Lower leg skin (tissue), 4 donors: ENCODE results near the gene RNASEH2A. TPM values are rescaled to one million over a fixed set of nuclear protein-coding genes. Genes with fewer than 3 reads are reported as not detected.

Source experiments
- DNase-seq, 2 donors: peaks; one replicate each; pipeline ENCODE4 v3.0.0-alpha.2; 2019; ENCODE audit warnings: low spot score in 2 of 2
- H3K4me3 ChIP-seq: fragments of 200-600 bp; sonication (generic); 2 replicates; pipeline ENCODE4 v1.5.1; 2017; ENCODE audit warnings: mild to moderate bottlenecking, low read depth; ENCODE audit not compliant: poor library complexity, severe bottlenecking
- POLR2A ChIP-seq, 2 donors: fragments of 450-650 bp; IDR thresholded peaks; one replicate each; pipeline ENCODE4 v1.6.1; 2016 to 2017; ENCODE audit warnings: antibody characterized with exemption in 2 of 2, mild to moderate bottlenecking in 1 of 2, moderate library complexity in 1 of 2
- WGBS, 2 donors: methylation state at CpG; one replicate each; pipeline ENCODE4 v1.1.5; 2018; 5-methylcytosine and 5-hydroxymethylcytosine counted together
- intact Hi-C: fragments of 100-400 bp; cut with DNase I; formaldehyde crosslinking; loops from one replicate; pipeline ENCODE4 v1.15.0; 2023; ENCODE audit warnings: low total_unique reads
- total RNA-seq, 4 donors: library from RNA; depleted of rRNA; stranded (reverse); fragments of >200 nt; gene quantifications; one replicate each; pipeline ENCODE4 v1.1.0, GENCODE V29; 2016
- TF ChIP-seq, protein P1 (sequence below), 3 donors: fragments of 450-650 bp; IDR thresholded peaks; one replicate each; pipeline ENCODE4 v1.5.1; 2016; ENCODE audit warnings: antibody characterized with exemption in 3 of 3, mild to moderate bottlenecking in 3 of 3, moderate library complexity in 2 of 3

RNASEH2A gene
- total RNA-seq, 4 donors from 2014 or later: 3.3 to 7.8 (median 5.9) TPM

DNA sequence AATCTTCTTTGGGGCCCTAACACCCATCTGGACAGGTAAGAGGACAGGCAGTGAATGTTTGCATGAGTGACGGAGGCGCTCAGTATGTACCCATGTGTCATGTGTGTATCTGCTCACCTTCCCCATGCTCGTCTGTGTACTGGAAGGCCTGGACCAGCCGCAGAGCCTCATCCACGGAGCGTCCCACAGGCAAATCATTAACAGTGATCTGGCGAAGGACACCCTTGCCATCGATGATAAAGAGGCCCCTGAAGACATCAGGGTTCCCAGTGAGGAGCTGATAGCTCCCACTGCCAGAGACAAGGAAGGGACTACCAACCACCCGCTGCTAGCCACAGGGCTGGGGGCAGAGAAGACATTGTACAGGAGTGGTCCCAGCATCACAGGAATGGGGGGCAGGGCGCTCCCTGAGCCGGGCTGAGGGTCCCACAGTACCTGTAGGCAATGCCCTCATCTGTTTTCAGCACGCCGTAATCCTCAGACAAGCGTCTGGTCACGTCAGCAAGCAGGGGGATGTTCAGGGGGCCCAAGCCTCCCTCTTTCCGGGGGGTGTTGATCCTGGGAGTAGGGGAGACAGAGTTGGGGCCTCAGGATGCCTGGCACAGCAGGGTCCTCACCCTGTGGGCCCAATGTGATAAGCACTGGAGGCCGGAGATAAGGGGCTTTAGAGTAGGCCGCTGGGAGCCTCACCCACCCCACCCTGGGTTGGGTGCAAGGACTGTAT, 6.5 kb upstream of the RNASEH2A start:
- TF ChIP-seq POLR2A (IDR thresholded peaks at IDR 0.05): no peak
- TF ChIP-seq, protein P1, sequence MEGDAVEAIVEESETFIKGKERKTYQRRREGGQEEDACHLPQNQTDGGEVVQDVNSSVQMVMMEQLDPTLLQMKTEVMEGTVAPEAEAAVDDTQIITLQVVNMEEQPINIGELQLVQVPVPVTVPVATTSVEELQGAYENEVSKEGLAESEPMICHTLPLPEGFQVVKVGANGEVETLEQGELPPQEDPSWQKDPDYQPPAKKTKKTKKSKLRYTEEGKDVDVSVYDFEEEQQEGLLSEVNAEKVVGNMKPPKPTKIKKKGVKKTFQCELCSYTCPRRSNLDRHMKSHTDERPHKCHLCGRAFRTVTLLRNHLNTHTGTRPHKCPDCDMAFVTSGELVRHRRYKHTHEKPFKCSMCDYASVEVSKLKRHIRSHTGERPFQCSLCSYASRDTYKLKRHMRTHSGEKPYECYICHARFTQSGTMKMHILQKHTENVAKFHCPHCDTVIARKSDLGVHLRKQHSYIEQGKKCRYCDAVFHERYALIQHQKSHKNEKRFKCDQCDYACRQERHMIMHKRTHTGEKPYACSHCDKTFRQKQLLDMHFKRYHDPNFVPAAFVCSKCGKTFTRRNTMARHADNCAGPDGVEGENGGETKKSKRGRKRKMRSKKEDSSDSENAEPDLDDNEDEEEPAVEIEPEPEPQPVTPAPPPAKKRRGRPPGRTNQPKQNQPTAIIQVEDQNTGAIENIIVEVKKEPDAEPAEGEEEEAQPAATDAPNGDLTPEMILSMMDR (IDR thresholded peaks at IDR 0.05): no peak
- WGBS, 2 donors: 90% methylated on average over 16 to 17 of the region's 18 CpGs
- intact Hi-C loops: loop anchor here (5.0 kb wide), 1 partner anchor 33 kb away; no protein-coding TSS in a partner anchor
- no peak for DNase-seq
- no peak overlapping the region for H3K4me3 ChIP-seq

DNA sequence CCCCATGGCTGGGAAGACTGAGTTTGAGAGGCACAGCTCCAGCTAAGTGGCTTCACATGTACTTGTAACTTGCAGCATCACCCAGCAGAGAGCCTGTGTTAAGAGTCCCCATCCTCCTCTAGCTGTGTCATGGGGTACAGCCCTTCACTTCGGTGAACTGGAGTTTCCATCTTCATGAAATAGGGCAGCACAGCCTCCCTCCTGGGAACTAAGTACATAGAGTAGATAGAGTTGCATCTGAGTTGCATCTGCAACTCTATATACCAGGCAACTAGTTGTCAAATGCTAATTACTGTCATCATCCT, 6.0 kb upstream of the RNASEH2A start:
- DNase-seq: no peak
- WGBS, 2 donors: 64 to 92% methylated on average over 1 of the region's 1 CpG
- TF ChIP-seq, protein P1 (IDR thresholded peaks at IDR 0.05): no peak
- no peak for TF ChIP-seq POLR2A (IDR thresholded peaks at IDR 0.05)
- H3K4me3 ChIP-seq: no peak overlapping the region
- intact Hi-C loops: loop anchor here (5.0 kb wide), 1 partner anchor 33 kb away; no protein-coding TSS in a partner anchor

DNA sequence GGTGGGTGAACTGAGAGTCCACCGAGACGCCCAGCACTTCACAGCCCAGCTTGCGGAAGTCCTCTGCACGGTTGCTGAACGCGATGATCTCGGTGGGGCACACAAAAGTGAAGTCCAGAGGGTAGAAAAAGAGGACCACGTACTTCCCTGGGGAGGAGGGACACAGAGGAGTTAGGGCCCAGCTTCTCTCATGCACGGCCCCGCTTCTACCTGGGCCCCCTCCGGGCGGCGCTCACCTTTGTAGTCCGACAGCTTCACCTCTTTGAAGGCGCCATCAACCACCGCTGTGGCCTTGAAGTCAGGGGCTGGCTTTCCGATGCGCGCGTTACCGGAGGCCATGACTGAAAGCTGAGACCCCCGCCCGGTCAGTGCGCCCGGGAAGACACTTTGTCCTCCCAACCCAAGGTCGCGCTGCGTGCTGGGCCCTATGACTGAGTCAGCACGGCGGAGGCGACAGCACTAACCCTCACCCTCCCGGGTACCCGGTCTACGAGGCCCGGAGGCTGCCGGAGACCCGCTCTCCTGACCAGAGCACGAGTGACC, 5.4 kb upstream of the RNASEH2A start:
- intact Hi-C loops: loop anchor here (5.0 kb wide), 1 partner anchor 34 kb away; no protein-coding TSS in a partner anchor
- H3K4me3 ChIP-seq: peak overlapping the region; percentile 60
- DNase-seq: peak in 1 of 2 donors; percentile 87
- whole genome bisulfite sequencing, 2 donors: 11 to 14% methylated on average over 25 of the region's 38 CpGs
- TF ChIP-seq, protein P1 (IDR thresholded peaks at IDR 0.05): no peak
- TF ChIP-seq POLR2A (IDR thresholded peaks at IDR 0.05): no peak

DNA sequence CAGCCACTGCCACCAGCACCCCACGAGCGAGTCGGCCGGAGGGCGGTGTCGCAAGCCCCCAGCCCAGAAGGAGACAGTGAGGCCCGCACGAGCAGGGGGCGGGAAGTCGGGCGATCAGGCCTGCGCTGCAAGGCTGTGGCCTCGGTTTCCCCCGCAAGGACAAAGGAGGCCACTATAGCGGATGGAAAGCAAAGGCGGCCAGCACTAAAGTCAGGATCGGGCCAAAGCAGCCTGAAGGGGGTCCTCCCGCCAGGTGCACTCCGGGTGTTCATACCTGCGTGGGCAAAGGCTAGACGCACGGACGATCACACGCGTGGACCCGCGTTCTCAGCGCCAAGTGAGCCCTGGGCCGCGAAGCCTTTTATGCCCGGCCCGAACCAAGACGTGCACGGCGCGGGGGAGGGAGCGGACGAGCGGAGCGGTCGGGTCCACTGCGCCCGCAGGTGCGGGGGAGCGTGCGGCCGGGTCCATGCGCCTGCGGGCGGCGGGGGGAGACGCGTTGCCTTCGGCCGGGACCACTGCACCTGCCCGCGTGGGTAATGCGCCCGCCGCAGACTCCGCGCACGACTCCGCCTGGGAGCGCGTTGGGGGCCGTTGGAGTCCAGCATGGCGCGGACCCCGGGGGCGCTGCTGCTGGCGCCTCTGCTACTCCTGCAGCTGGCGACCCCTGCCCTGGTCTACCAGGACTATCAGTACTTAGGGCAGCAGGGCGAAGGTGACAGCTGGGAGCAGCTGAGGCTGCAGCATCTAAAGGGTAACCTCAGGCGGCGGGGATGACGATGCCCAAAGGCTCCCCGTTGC, 4.7 kb upstream of the RNASEH2A start, which contains the start of the genes PRDX2 and THSD8:
PRDX2 (minus strand) TSS at position 335 of the 801 bp plus-strand sequence. CDS start 539 bp downstream, outside the sequence.
THSD8 (plus strand) TSS at position 604 of the 801 bp plus-strand sequence; CDS start at position 607, 3 bp downstream.
- peak; percentile 43 to 95 for DNase-seq
- intact Hi-C loops: loop anchor here (5.0 kb wide), 1 partner anchor 34 kb away; no protein-coding TSS in a partner anchor
- peak within 1 kb of the TSS; percentile 60 for H3K4me3 ChIP-seq
- TF ChIP-seq, protein P1 (IDR thresholded peaks at IDR 0.05): peak in 1 of 3 donors; percentile 10
- TF ChIP-seq POLR2A (IDR thresholded peaks at IDR 0.05): no peak
- WGBS, 2 donors: 0 to 2% methylated on average over 27 to 38 of the region's 78 CpGs

DNA sequence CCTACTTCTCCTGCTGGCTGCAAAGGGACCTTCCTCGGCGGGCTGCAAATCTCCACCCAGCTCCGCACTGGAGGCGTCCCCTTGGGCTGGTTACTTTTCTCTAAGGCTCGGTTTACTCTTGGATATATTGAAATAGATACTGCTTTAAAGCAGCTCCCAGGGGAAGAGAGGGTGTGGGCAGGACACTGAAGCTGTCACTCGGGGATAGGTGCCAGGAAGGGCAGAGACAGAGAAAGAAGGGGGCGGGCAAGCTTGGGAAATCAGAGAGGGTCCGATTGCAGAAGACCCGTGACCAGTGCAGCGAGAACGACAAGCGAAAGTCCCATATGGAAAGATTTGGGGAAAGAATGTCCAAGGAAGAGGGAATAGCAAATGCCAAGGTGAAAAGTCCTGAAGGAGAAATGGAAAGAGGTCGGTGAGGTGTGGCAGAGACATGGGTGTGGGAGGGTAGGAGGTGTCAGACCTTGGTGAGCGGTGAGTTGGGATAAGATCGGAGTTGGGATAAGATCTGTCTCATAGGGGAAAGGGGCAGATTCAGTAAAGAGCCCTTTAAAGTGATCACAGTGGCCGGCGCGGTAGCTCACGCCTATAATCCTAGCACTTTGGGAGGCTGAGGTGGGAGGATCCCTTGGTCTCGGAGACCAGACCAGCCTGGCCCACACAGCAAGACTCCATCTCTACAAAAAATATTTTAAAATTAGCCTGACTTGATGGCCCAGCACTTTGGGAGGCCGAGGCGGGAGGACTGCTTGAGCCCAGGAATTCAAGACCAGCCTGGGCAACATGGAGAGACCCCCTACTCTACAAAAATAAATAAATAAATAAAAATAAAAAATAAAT, 3.9 kb upstream of the RNASEH2A start:
- WGBS, 2 donors: 31 to 38% methylated on average over 22 of the region's 22 CpGs
- intact Hi-C loops: loop anchor here (5.0 kb wide), 1 partner anchor 35 kb away; no protein-coding TSS in a partner anchor

More for the DNA sequence above, 3.9 kb upstream of the RNASEH2A start:
- TF ChIP-seq, protein P1 (IDR thresholded peaks at IDR 0.05): no peak
- TF ChIP-seq POLR2A (IDR thresholded peaks at IDR 0.05): no peak
- peak overlapping the region; percentile 60 for H3K4me3 ChIP-seq
- DNase-seq: no peak
